K562 (cell line): ENCODE results near the gene BTRC. TPM values are rescaled to one million over a fixed set of nuclear protein-coding genes. Genes with fewer than 3 reads are reported as not detected.

Source experiments
- C11orf30 ChIP-seq: fragments of 450-650 bp; IDR thresholded peaks from 2 replicates; pipeline ENCODE4 v1.6.1; 2016; ENCODE audit warnings: low read depth, mild to moderate bottlenecking
- CBX8 ChIP-seq: fragments of 200-600 bp; sonication (generic); IDR thresholded peaks from 2 replicates; pipeline ENCODE4 v1.6.1; 2012; ENCODE audit warnings: borderline replicate concordance, mixed run types, low read depth, mild to moderate bottlenecking, moderate library complexity, mixed read lengths, low read length, control low read depth, inconsistent platforms; ENCODE audit not compliant: poor library complexity, severe bottlenecking; ENCODE audit errors: extremely low read depth
- ESRRA ChIP-seq: fragments of 450-650 bp; IDR thresholded peaks from 2 replicates; pipeline ENCODE4 v1.6.1; 2014; ENCODE audit warnings: low read depth, mild to moderate bottlenecking, moderate library complexity, borderline replicate concordance
- FOXA1 ChIP-seq: fragments of 450-650 bp; IDR thresholded peaks from 2 replicates; pipeline ENCODE4 v1.6.1; 2016; ENCODE audit warnings: mild to moderate bottlenecking, borderline replicate concordance
- IFI16 ChIP-seq: fragments of 250-450 bp; sonication (Bioruptor Pico); IDR thresholded peaks from 2 replicates; pipeline ENCODE4 v2.1.2; 2022; ENCODE audit warnings: mild to moderate bottlenecking, inconsistent platforms
- KDM2B ChIP-seq: fragments of 250-450 bp; sonication (Bioruptor Pico); IDR thresholded peaks from 2 replicates; pipeline ENCODE4 v1.8.0; 2021; ENCODE audit warnings: mild to moderate bottlenecking, moderate library complexity
- MBD2 ChIP-seq: sonication (generic); IDR thresholded peaks from 2 replicates; pipeline ENCODE4 v1.6.1; 2016; ENCODE audit warnings: low read depth, borderline replicate concordance
- NFATC3 ChIP-seq: fragments of 450-650 bp; IDR thresholded peaks from 2 replicates; pipeline ENCODE4 v1.6.1; 2017; ENCODE audit warnings: mild to moderate bottlenecking
- NFE2 ChIP-seq: IDR thresholded peaks from 2 replicates; pipeline ENCODE4 v1.6.1; 2014; ENCODE audit warnings: antibody characterized with exemption, low read depth
- NFYB ChIP-seq: IDR thresholded peaks from 2 replicates; pipeline ENCODE4 v1.6.1; 2011; ENCODE audit warnings: mild to moderate bottlenecking, moderate library complexity; ENCODE audit not compliant: insufficient read length; ENCODE audit errors: extremely low read depth
- PHF8 ChIP-seq: fragments of 200-600 bp; sonication (generic); IDR thresholded peaks from 2 replicates; pipeline ENCODE4 v1.6.1; 2012; ENCODE audit warnings: mixed run types, mild to moderate bottlenecking, inconsistent platforms, low read length, moderate library complexity, borderline replicate concordance
- STAT6 ChIP-seq: sonication (generic); formaldehyde crosslinking; IDR thresholded peaks from 2 replicates; pipeline ENCODE4 v1.8.1; 2023; ENCODE audit warnings: mild to moderate bottlenecking, missing genetic modification reagents
- ZBTB2 ChIP-seq: fragments of 450-650 bp; IDR thresholded peaks from 2 replicates; pipeline ENCODE4 v1.6.1; 2016; ENCODE audit warnings: antibody characterized with exemption
- polyA plus RNA-seq, 8 experiments: library from polyadenylated mRNA; depleted of rRNA in 4 of 8; stranded (reverse) in 5 of 8; unstranded in 3 of 8; fragments of >200 nt; fragmentation: Nextera tagmentation in 2 of 8; fragmentation: Illumina TruSeq in 1 of 8; extraction: Ambion mirVana in 2 of 8; extraction: Trizol in 1 of 8; gene quantifications; 2 replicates each; pipeline versions ENCODE4 v1.2.1 to v1.2.3, GENCODE V29; 2011 to 2014; ENCODE audit warnings: inconsistent platforms in 1 of 8, missing spikeins in 1 of 8
- total RNA-seq, 7 experiments: library from RNA; depleted of rRNA in 6 of 7; stranded (reverse); fragments of >200 nt in 6 of 7; fragmentation: Illumina TruSeq in 2 of 7; extraction: Trizol in 2 of 7; gene quantifications; 2 replicates each; pipeline versions ENCODE4 v1.2.1 to v1.2.3, GENCODE V29; 2011 to 2021; ENCODE audit warnings: low replicate concordance in 1 of 7
- TF ChIP-seq, protein P1 (sequence below), 2 experiments: IDR thresholded peaks; 2 replicates each; pipeline ENCODE4 v1.6.1; 2012; ENCODE audit warnings: improper control_type of control experiment in 2 of 2, low read depth in 2 of 2, low read length in 2 of 2, borderline replicate concordance in 1 of 2
- TF ChIP-seq, protein P2 (sequence below): sonication (generic); formaldehyde crosslinking; IDR thresholded peaks from 2 replicates; pipeline ENCODE4 v1.8.1; 2023; ENCODE audit warnings: mild to moderate bottlenecking, missing genetic modification reagents, moderate library complexity
- TF ChIP-seq, protein P3 (sequence below): fragments of 200-400 bp; formaldehyde crosslinking; IDR thresholded peaks from 2 replicates; pipeline ENCODE4 v1.6.1; 2017; ENCODE audit warnings: mild to moderate bottlenecking, low read depth, low read length, moderate library complexity
- TF ChIP-seq, protein P4 (sequence below): sonication (generic); formaldehyde crosslinking; IDR thresholded peaks from 2 replicates; pipeline ENCODE4 v1.9.0; 2022; ENCODE audit warnings: mild to moderate bottlenecking, missing genetic modification reagents

Gene BTRC
- total and polyA plus RNA-seq, 9 of the 15 experiments (the other 6 are each of a cell fraction or from before 2014, with no cell fraction given), result 1.6 to 15.4 (median 7.0) TPM

GRCh38 chr10:101576211-101576863 lies 222.4 kb downstream of the BTRC start (continued):
- TF ChIP-seq, protein P1, sequence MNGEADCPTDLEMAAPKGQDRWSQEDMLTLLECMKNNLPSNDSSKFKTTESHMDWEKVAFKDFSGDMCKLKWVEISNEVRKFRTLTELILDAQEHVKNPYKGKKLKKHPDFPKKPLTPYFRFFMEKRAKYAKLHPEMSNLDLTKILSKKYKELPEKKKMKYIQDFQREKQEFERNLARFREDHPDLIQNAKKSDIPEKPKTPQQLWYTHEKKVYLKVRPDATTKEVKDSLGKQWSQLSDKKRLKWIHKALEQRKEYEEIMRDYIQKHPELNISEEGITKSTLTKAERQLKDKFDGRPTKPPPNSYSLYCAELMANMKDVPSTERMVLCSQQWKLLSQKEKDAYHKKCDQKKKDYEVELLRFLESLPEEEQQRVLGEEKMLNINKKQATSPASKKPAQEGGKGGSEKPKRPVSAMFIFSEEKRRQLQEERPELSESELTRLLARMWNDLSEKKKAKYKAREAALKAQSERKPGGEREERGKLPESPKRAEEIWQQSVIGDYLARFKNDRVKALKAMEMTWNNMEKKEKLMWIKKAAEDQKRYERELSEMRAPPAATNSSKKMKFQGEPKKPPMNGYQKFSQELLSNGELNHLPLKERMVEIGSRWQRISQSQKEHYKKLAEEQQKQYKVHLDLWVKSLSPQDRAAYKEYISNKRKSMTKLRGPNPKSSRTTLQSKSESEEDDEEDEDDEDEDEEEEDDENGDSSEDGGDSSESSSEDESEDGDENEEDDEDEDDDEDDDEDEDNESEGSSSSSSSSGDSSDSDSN (IDR thresholded peaks at IDR 0.05; ENCODE audit: borderline replicate concordance in 1 of 2, low read depth in 2 of 2, low read length in 2 of 2), result peak in 1 of 2 experiments; percentile 5; a peak in 1 of 4 replicates
- TF ChIP-seq ESRRA (no peak), IFI16 (CRISPR knock-in tag) (no peak), C11orf30 (peak; percentile 84), NFATC3 (no peak), ZBTB2 (no peak), KDM2B (CRISPR knock-in tag) (no peak), MBD2 (no peak), CBX8 (no peak), NFE2 (peak; percentile 90), PHF8 (no peak), STAT6 (no peak), FOXA1 (0 out of 2 replicates have a peak, but pooled peaks have one; percentile 26), NFYB (no peak)
- TF ChIP-seq, protein P2, sequence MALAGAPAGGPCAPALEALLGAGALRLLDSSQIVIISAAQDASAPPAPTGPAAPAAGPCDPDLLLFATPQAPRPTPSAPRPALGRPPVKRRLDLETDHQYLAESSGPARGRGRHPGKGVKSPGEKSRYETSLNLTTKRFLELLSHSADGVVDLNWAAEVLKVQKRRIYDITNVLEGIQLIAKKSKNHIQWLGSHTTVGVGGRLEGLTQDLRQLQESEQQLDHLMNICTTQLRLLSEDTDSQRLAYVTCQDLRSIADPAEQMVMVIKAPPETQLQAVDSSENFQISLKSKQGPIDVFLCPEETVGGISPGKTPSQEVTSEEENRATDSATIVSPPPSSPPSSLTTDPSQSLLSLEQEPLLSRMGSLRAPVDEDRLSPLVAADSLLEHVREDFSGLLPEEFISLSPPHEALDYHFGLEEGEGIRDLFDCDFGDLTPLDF (CRISPR knock-in tag), result no peak
- TF ChIP-seq, protein P3, sequence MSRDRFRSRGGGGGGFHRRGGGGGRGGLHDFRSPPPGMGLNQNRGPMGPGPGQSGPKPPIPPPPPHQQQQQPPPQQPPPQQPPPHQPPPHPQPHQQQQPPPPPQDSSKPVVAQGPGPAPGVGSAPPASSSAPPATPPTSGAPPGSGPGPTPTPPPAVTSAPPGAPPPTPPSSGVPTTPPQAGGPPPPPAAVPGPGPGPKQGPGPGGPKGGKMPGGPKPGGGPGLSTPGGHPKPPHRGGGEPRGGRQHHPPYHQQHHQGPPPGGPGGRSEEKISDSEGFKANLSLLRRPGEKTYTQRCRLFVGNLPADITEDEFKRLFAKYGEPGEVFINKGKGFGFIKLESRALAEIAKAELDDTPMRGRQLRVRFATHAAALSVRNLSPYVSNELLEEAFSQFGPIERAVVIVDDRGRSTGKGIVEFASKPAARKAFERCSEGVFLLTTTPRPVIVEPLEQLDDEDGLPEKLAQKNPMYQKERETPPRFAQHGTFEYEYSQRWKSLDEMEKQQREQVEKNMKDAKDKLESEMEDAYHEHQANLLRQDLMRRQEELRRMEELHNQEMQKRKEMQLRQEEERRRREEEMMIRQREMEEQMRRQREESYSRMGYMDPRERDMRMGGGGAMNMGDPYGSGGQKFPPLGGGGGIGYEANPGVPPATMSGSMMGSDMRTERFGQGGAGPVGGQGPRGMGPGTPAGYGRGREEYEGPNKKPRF, result no peak
- TF ChIP-seq, protein P4, sequence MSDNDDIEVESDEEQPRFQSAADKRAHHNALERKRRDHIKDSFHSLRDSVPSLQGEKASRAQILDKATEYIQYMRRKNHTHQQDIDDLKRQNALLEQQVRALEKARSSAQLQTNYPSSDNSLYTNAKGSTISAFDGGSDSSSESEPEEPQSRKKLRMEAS, result peak; percentile 80
